HG02970 (cell line): ENCODE measurements around the gene PRKD3.

ENCODE experiments used
- ATAC-seq: cut with Tn5 transposase; IDR thresholded peaks from one replicate; pipeline ENCODE4 v1.9.1; 2021; ENCODE audit warnings: mild to moderate bottlenecking, moderate library complexity, moderate number of reproducible peaks; ENCODE audit not compliant: unreplicated experiment, low FRiP score

PRKD3 gene

GRCh38 chr2:37324786-37325624 is at the start of gene PRKD3:
TSS of gene PRKD3 (minus strand) at chr2:37324833. CDS start at chr2:37316524, 8,309 bp downstream.
- ATAC-seq = peak; percentile 65

- no peak for ATAC-seq
Measured at GRCh38 chr2:37372000-37372399, 47.4 kb upstream of the PRKD3 start.

- no peak for ATAC-seq
Measured at GRCh38 chr2:37370666-37371065, 46.0 kb upstream of the PRKD3 start.

- ATAC-seq = no peak
Measured at GRCh38 chr2:37367984-37368383, 43.4 kb upstream of the PRKD3 start.

GRCh38 chr2:37367310-37367709 is 42.7 kb upstream of the PRKD3 start:
- ATAC-seq = no peak

- no peak for ATAC-seq
Measured at GRCh38 chr2:37366773-37367172, 42.1 kb upstream of the PRKD3 start.

- no peak for ATAC-seq
Measured at GRCh38 chr2:37365669-37366068, 41.0 kb upstream of the PRKD3 start.

- no peak for ATAC-seq
Measured at GRCh38 chr2:37364351-37364750, 39.7 kb upstream of the PRKD3 start.

- ATAC-seq = no peak
Measured at GRCh38 chr2:37361994-37362698, 37.5 kb upstream of the PRKD3 start.

- ATAC-seq = no peak
Measured at GRCh38 chr2:37361216-37361815, 36.7 kb upstream of the PRKD3 start.

GRCh38 chr2:37358466-37358865 is 33.8 kb upstream of the PRKD3 start:
- no peak for ATAC-seq

- no peak for ATAC-seq
Measured at GRCh38 chr2:37357530-37357929, 32.9 kb upstream of the PRKD3 start.

- no peak for ATAC-seq
Measured at GRCh38 chr2:37357069-37357468, 32.4 kb upstream of the PRKD3 start.

GRCh38 chr2:37356299-37356698 is 31.7 kb upstream of the PRKD3 start:
- ATAC-seq = no peak

GRCh38 chr2:37355735-37356134 is 31.1 kb upstream of the PRKD3 start:
- ATAC-seq = no peak

GRCh38 chr2:37354531-37354930 is 29.9 kb upstream of the PRKD3 start:
- no peak for ATAC-seq

GRCh38 chr2:37350034-37350433 is 25.4 kb upstream of the PRKD3 start:
- no peak for ATAC-seq

GRCh38 chr2:37349231-37349860 is 24.7 kb upstream of the PRKD3 start:
- no peak for ATAC-seq

GRCh38 chr2:37348155-37348554 is 23.5 kb upstream of the PRKD3 start:
- no peak for ATAC-seq

GRCh38 chr2:37344453-37345361 is 20.1 kb upstream of the PRKD3 start, which contains the start of gene QPCT:
TSS of gene QPCT (plus strand) at chr2:37344630. CDS start at chr2:37344732, 102 bp downstream.
- ATAC-seq = no peak
